ENCODE data around the gene AIFM3.

The AIFM3 gene

GRCh38 chr22:21015466-21016006 lies 48.5 kb downstream of the AIFM3 start:
- Histone ChIP-seq H3F3A (ENCODE audit: low read depth) (no peaks in the 10 kb centered on the region), H3K4me2 (ENCODE audit: low read depth, low read length, poor library complexity, severe bottlenecking) (no peak overlapping the region), H3K36me3 (ENCODE audit: insufficient read depth, low read length) (no peaks in the 10 kb centered on the region), H3K9me2 (replicated peaks; ENCODE audit: low read depth, low read length) (no peaks in the 10 kb centered on the region), H3K79me2 (ENCODE audit: insufficient read depth, low read length) (no peaks in the 10 kb centered on the region), H3K27me3 (ENCODE audit: insufficient read depth, low read length, poor library complexity, severe bottlenecking) (no peaks in the 10 kb centered on the region), H3K4me1 (ENCODE audit: insufficient read depth, low read length, poor library complexity, severe bottlenecking) (no peaks in the 10 kb centered on the region), H3K9ac (ENCODE audit: low read depth, low read length, poor library complexity, severe bottlenecking) (no peak overlapping the region), H3K9me3 (ENCODE audit: insufficient read depth, low read depth, low read length) (no peaks in the 10 kb centered on the region), H2AFZ (ENCODE audit: low read length) (no peak overlapping the region), H4K20me1 (ENCODE audit: insufficient read depth, low read length, poor library complexity, severe bottlenecking) (no peaks in the 10 kb centered on the region), H3K4me3 (ENCODE audit: low read length, poor library complexity, severe bottlenecking) (no peak overlapping the region)
- TF ChIP-seq CTCF (conservative IDR thresholded peaks at IDR 0.05; ENCODE audit: low read length) (no peak), EZH2phosphoT487 (IDR thresholded peaks at IDR 0.05; ENCODE audit: borderline replicate concordance) (no peak)

- no peak for TF ChIP-seq EZH2phosphoT487 (IDR thresholded peaks at IDR 0.05; ENCODE audit: borderline replicate concordance)
- no peak for TF ChIP-seq CTCF (conservative IDR thresholded peaks at IDR 0.05; ENCODE audit: low read length)
- Histone ChIP-seq H3F3A (ENCODE audit: low read depth) (no peaks in the 10 kb centered on the region), H2AFZ (ENCODE audit: low read length) (no peak overlapping the region), H3K4me1 (ENCODE audit: insufficient read depth, low read length, poor library complexity, severe bottlenecking) (no peaks in the 10 kb centered on the region), H3K9me2 (replicated peaks; ENCODE audit: low read depth, low read length) (no peaks in the 10 kb centered on the region), H3K4me2 (ENCODE audit: low read depth, low read length, poor library complexity, severe bottlenecking) (no peak overlapping the region), H3K9ac (ENCODE audit: low read depth, low read length, poor library complexity, severe bottlenecking) (no peak overlapping the region), H3K27me3 (ENCODE audit: insufficient read depth, low read length, poor library complexity, severe bottlenecking) (no peaks in the 10 kb centered on the region), H3K4me3 (ENCODE audit: low read length, poor library complexity, severe bottlenecking) (no peak overlapping the region), H3K9me3 (ENCODE audit: insufficient read depth, low read depth, low read length) (no peaks in the 10 kb centered on the region), H3K36me3 (ENCODE audit: insufficient read depth, low read length) (no peaks in the 10 kb centered on the region), H4K20me1 (ENCODE audit: insufficient read depth, low read length, poor library complexity, severe bottlenecking) (no peaks in the 10 kb centered on the region), H3K79me2 (ENCODE audit: insufficient read depth, low read length) (no peaks in the 10 kb centered on the region)
Observed at GRCh38 chr22:21016644-21017420, 49.8 kb downstream of the AIFM3 start.

GRCh38 chr22:21018314-21018713 lies 51.3 kb downstream of the AIFM3 start:
- H2AFZ ChIP-seq (ENCODE audit: low read length): no peak overlapping the region
- H3K4me2 ChIP-seq (ENCODE audit: low read depth, low read length, poor library complexity, severe bottlenecking): no peak overlapping the region
- H3K79me2 ChIP-seq (ENCODE audit: insufficient read depth, low read length): no peaks in the 10 kb centered on the region
- H3K9me3 ChIP-seq (ENCODE audit: insufficient read depth, low read depth, low read length): no peaks in the 10 kb centered on the region
- H3F3A ChIP-seq (ENCODE audit: low read depth): no peaks in the 10 kb centered on the region
- no peaks in the 10 kb centered on the region for H4K20me1 ChIP-seq (ENCODE audit: insufficient read depth, low read length, poor library complexity, severe bottlenecking)
- H3K27me3 ChIP-seq (ENCODE audit: insufficient read depth, low read length, poor library complexity, severe bottlenecking): no peaks in the 10 kb centered on the region
- no peaks in the 10 kb centered on the region for H3K36me3 ChIP-seq (ENCODE audit: insufficient read depth, low read length)
- no peak overlapping the region for H3K4me3 ChIP-seq (ENCODE audit: low read length, poor library complexity, severe bottlenecking)
- no peak for TF ChIP-seq CTCF (conservative IDR thresholded peaks at IDR 0.05; ENCODE audit: low read length)
- no peak for TF ChIP-seq EZH2phosphoT487 (IDR thresholded peaks at IDR 0.05; ENCODE audit: borderline replicate concordance)
- no peaks in the 10 kb centered on the region for H3K9me2 ChIP-seq (replicated peaks; ENCODE audit: low read depth, low read length)
- H3K4me1 ChIP-seq (ENCODE audit: insufficient read depth, low read length, poor library complexity, severe bottlenecking): no peaks in the 10 kb centered on the region
- H3K9ac ChIP-seq (ENCODE audit: low read depth, low read length, poor library complexity, severe bottlenecking): no peak overlapping the region
